ENCODE measurements around the gene PSIP1. TPM values are rescaled to one million over a fixed set of nuclear protein-coding genes. Genes with fewer than 3 reads are reported as not detected.

PSIP1 gene
- total RNA-seq, 4 donors from 2014 or later, result 97.1 to 112 (median 102) TPM

GRCh38 chr9:15420796-15421195, 90.0 kb downstream of the PSIP1 start:
- no peak for TF ChIP-seq CTCF (IDR thresholded peaks at IDR 0.05)
- TF ChIP-seq POLR2A (IDR thresholded peaks at IDR 0.05), result no peak
- no peaks in the 10 kb centered on the region for H3K4me1 ChIP-seq
- H3K36me3 ChIP-seq, result no peaks in the 10 kb centered on the region
- H3K27ac ChIP-seq, result no peak overlapping the region
- no peak for DNase-seq
- H3K4me3 ChIP-seq, result no peak overlapping the region
- no peaks in the 10 kb centered on the region for H3K27me3 ChIP-seq
- intact Hi-C loops (cut with DNase I; ENCODE audit: low total_unique reads), result no loop called here
- no peaks in the 10 kb centered on the region for H3K9me3 ChIP-seq

GRCh38 chr9:15417626-15418025, 93.1 kb downstream of the PSIP1 start:
- H3K36me3 ChIP-seq, result no peaks in the 10 kb centered on the region
- H3K27ac ChIP-seq, result no peak overlapping the region
- H3K4me3 ChIP-seq, result no peak overlapping the region
- TF ChIP-seq CTCF (IDR thresholded peaks at IDR 0.05), result no peak
- DNase-seq, result no peak
- H3K4me1 ChIP-seq, result no peaks in the 10 kb centered on the region
- H3K27me3 ChIP-seq, result no peaks in the 10 kb centered on the region
- H3K9me3 ChIP-seq, result no peaks in the 10 kb centered on the region
- intact Hi-C loops (cut with DNase I; ENCODE audit: low total_unique reads), result no loop called here

GRCh38 chr9:15416880-15417279, 93.9 kb downstream of the PSIP1 start:
- no peaks in the 10 kb centered on the region for H3K36me3 ChIP-seq
- no peak overlapping the region for H3K27ac ChIP-seq
- H3K9me3 ChIP-seq, result no peaks in the 10 kb centered on the region
- intact Hi-C loops (cut with DNase I; ENCODE audit: low total_unique reads), result no loop called here
- no peaks in the 10 kb centered on the region for H3K4me1 ChIP-seq
- H3K27me3 ChIP-seq, result no peaks in the 10 kb centered on the region
- peak; percentile 35 to 51 (median 42) for TF ChIP-seq CTCF (IDR thresholded peaks at IDR 0.05)
- no peak for TF ChIP-seq POLR2A (IDR thresholded peaks at IDR 0.05)
- H3K4me3 ChIP-seq, result no peak overlapping the region
- DNase-seq, result peak; percentile 28 to 40

Small RNA genes lying within 50 kb of the gene (small RNA-seq; reads per million reads assigned to genes)
- gene AL513423.1 (not detected), gene RN7SL98P (not detected), gene RNU6-246P (not detected), gene RNU6-319P (not detected)

Other genes with a start within 250 kb of the PSIP1 start
- gene TTC39B, start 203.8 kb downstream of the PSIP1 start, total RNA-seq, result 10 to 100 TPM; 14.1 to 21.9 (median 19.6) TPM
- 10 to 100 TPM; 31.5 to 67.1 (median 39.7) TPM for gene SNAPC3, start 88.1 kb downstream of the PSIP1 start, total RNA-seq
- 10 to 100 TPM; 15.6 to 45.6 (median 26.4) TPM for gene CCDC171, start 42.1 kb upstream of the PSIP1 start, total RNA-seq